ENCODE results near the gene ARMS2. TPM values are rescaled to one million over a fixed set of nuclear protein-coding genes. Genes with fewer than 3 reads are reported as not detected.

Gene ARMS2
- total and polyA plus RNA-seq, 2 experiments from 2014 or later, result not detected

GRCh38 chr10:122498521-122498920 is 44.1 kb downstream of the ARMS2 start (continued):
- TF ChIP-seq ZNF462 (CRISPR knock-in tag; IDR thresholded peaks at IDR 0.05), result no peak
- TF ChIP-seq ZNF114 (CRISPR knock-in tag; IDR thresholded peaks at IDR 0.05), result no peak
- TF ChIP-seq POLR2AphosphoS5 (IDR thresholded peaks at IDR 0.05; ENCODE audit: low read depth), result no peak
- TF ChIP-seq ZNF331 (CRISPR knock-in tag; IDR thresholded peaks at IDR 0.05; ENCODE audit: low read depth), result no peak
- no peak for TF ChIP-seq CREB1 (CRISPR knock-in tag; IDR thresholded peaks at IDR 0.05; ENCODE audit: low read depth)
- TF ChIP-seq EZH2phosphoT487 (IDR thresholded peaks at IDR 0.05; ENCODE audit: unreplicated experiment), result no peak
- TF ChIP-seq STAT1 (IDR thresholded peaks at IDR 0.05; ENCODE audit: unreplicated experiment), result no peak

GRCh38 chr10:122499012-122499411 is 44.6 kb downstream of the ARMS2 start:
- Histone ChIP-seq H3K4me2 (no peak overlapping the region), H3K4me1 (ENCODE audit: insufficient read depth) (0 out of 2 replicates have a peak, but pooled peaks cover 4% of the 10 kb centered on the region), H3K36me3 (ENCODE audit: insufficient read depth) (no peaks in the 10 kb centered on the region), H2AFZ (no peak overlapping the region), H3K27ac (ENCODE audit: low read depth) (no peak overlapping the region), H3F3A (replicated peaks; ENCODE audit: low read depth) (no peaks in the 10 kb centered on the region), H3K9me2 (ENCODE audit: insufficient read depth) (no peaks in the 10 kb centered on the region), H3K27me3 (ENCODE audit: insufficient read depth) (no peaks in the 10 kb centered on the region), H4K20me1 (replicated peaks; ENCODE audit: insufficient read depth) (no peaks in the 10 kb centered on the region), H3K79me2 (replicated peaks; ENCODE audit: insufficient read depth) (no peaks in the 10 kb centered on the region), H3K4me3 (no peak overlapping the region)
- ATAC-seq (no peak), DNase-seq (ENCODE audit: low spot score) (no peak)
- H3K36me3 Mint-ChIP-seq (ENCODE audit: low read depth), result no peaks in the 10 kb centered on the region
- no peak overlapping the region for H3K4me3 Mint-ChIP-seq
- no peak overlapping the region for H3K27ac Mint-ChIP-seq
- peaks cover 2% of the 10 kb centered on the region for H3K27me3 Mint-ChIP-seq (ENCODE audit: insufficient read depth, low read depth, poor library complexity)
- H3K4me1 Mint-ChIP-seq, result peaks cover 4% of the 10 kb centered on the region; the same call in 2 of the 3 replicates
- no peaks in the 10 kb centered on the region for H3K9me3 Mint-ChIP-seq
- TF ChIP-seq ETS1 (IDR thresholded peaks at IDR 0.05) (no peak), CTCF (conservative IDR thresholded peaks at IDR 0.05; ENCODE audit: low read depth in 2 of 2) (no peak), EZH2 (IDR thresholded peaks at IDR 0.05; ENCODE audit: low read depth, unreplicated experiment) (no peak), JUNB (IDR thresholded peaks at IDR 0.05; ENCODE audit: unreplicated experiment) (no peak), CREB1 (CRISPR knock-in tag; IDR thresholded peaks at IDR 0.05; ENCODE audit: low read depth) (no peak), POLR2AphosphoS5 (IDR thresholded peaks at IDR 0.05; ENCODE audit: low read depth) (no peak), REST (IDR thresholded peaks at IDR 0.05; ENCODE audit: unreplicated experiment) (no peak), EZH2phosphoT487 (IDR thresholded peaks at IDR 0.05; ENCODE audit: unreplicated experiment) (no peak)

Data from GM23338 (cell line).